Heart right ventricle (tissue), 16 donors: ENCODE results near the gene MLXIPL. TPM values are rescaled to one million over a fixed set of nuclear protein-coding genes. Genes with fewer than 3 reads are reported as not detected.

Source experiments
- ATAC-seq, 8 donors: fragments of 200-7000 bp; cut with Tn5 transposase; one replicate each; pipeline ENCODE4 v1.9.1; 2020; ENCODE audit warnings: mild to moderate bottlenecking in 8 of 8, moderate library complexity in 8 of 8, moderate number of reproducible peaks in 1 of 8
- DNase-seq, 2 donors: peaks; one replicate each; pipeline ENCODE4 v3.0.0-alpha.2; 2020
- H3K27ac ChIP-seq, 10 donors: fragments of 200-600 bp; sonication (generic) in 2 of 10; one replicate each; pipeline versions ENCODE4 v1.5.0 to v1.8.0; 2020 to 2022; ENCODE audit warnings: mild to moderate bottlenecking in 3 of 10
- H3K27me3 ChIP-seq, 7 donors: fragments of 200-600 bp; one replicate each; pipeline ENCODE4 v1.8.0; 2021 to 2022; ENCODE audit warnings: mild to moderate bottlenecking in 2 of 7
- H3K36me3 ChIP-seq, 9 donors: fragments of 200-600 bp; sonication (generic) in 1 of 9; one replicate each; pipeline versions ENCODE4 v1.5.0 to v1.8.0; 2020 to 2022; ENCODE audit warnings: mild to moderate bottlenecking in 2 of 9
- H3K4me1 ChIP-seq, 9 donors: fragments of 200-600 bp; sonication (generic) in 1 of 9; one replicate each; pipeline versions ENCODE4 v1.5.0 to v1.8.0; 2020 to 2022; ENCODE audit warnings: mild to moderate bottlenecking in 4 of 9
- H3K4me3 ChIP-seq, 10 donors: fragments of 200-600 bp; sonication (generic) in 2 of 10; one replicate each; pipeline versions ENCODE4 v1.5.0 to v1.8.0; 2020 to 2022; ENCODE audit warnings: mild to moderate bottlenecking in 7 of 10, moderate library complexity in 2 of 10
- H3K9me3 ChIP-seq, 11 donors: fragments of 200-600 bp in 10 of 11; sonication (generic) in 2 of 11; one replicate each; pipeline versions ENCODE4 v1.5.0 to v1.8.0; 2013 to 2022; ENCODE audit warnings: mild to moderate bottlenecking in 2 of 11, control low read depth in 1 of 11, moderate library complexity in 1 of 11
- WGBS, 2 donors: extraction: QIAGEN DNeasy Blood & Tissue Kit; methylation state at CpG; one replicate each; pipeline ENCODE4 v1.1.7; 2013; ENCODE audit warnings: inconsistent platforms in 1 of 2; 5-methylcytosine and 5-hydroxymethylcytosine counted together
- intact Hi-C, 10 donors: fragments of 100-400 bp; cut with DNase I; formaldehyde crosslinking; loops; one replicate each; pipeline versions ENCODE4 v1.11.1 to v1.14.2; 2022
- polyA plus RNA-seq, 2 donors: library from polyadenylated mRNA; stranded (reverse); fragments of 200-250 nt; gene quantifications; one replicate each; pipeline ENCODE4 v1.2.3, GENCODE V29; 2013
- total RNA-seq, 10 donors: library from RNA; stranded (reverse); fragmentation: NEBNext Ultra II Directional in 3 of 10; extraction: Animal tissue kit (Norgen Biotek cat#: 25700) in 3 of 10; gene quantifications; one replicate each; pipeline versions ENCODE4 v1.2.1 to v1.2.4, GENCODE V29; 2021 to 2023
- TF ChIP-seq, protein P1 (sequence below), 9 donors: fragments of 200-600 bp; sonication (generic) in 2 of 9; IDR thresholded peaks; one replicate each; pipeline versions ENCODE4 v1.5.0 to v1.8.0; 2021 to 2022; ENCODE audit warnings: antibody characterized with exemption in 9 of 9, mild to moderate bottlenecking in 5 of 9, moderate library complexity in 1 of 9
- donor health status: Arrhythmogenic right ventricular cardiomyopathy.
- donor health status: ischemic (EF 13 %, LVEDD 7.1; RV severe dilation, severe dysfunction).
- donor health status: healthy with polysubstance abuse.
- donor health status: DM: no; HTN: yes; CAD: no.
- donor health status: DM: no; HTN: no; CAD: no.
- donor health status: ischemic (EF 25% LVEDD 6.9; RV normal size, moderate dysfunction).
- donor health status: ischemic (EF 25% LVEDD 5.7; RV mildly dilated, moderate dysfunction).
- donor health status: healthy.
- donor health status: DM: yes; HTN: yes; CAD: no.
- donor health status: Ischemic cardiomyopathy.
- donor health status: ischemic (EF 35%, LVEDD 5.7; RV mildly dilated, moderate dysfunction).
- donor health status: nonischemic (EF 11% LVEDD 7.7; RV severe dilation, severe dysfunction).
- donor health status: DM: yes; HTN: yes; CAD: no.
- donor health status: PGD.
- donor health status: ischemic (EF 29% LVEDD 5.4; RV normal size, mild dysfunction).
- donor health status: nonischemic (EF 23%, LVEDD 6.1; RV moderate dilation, normal function).

MLXIPL gene
- total and polyA plus RNA-seq, 12 donors = 0.28 to 22.8 (median 2.4) TPM; not detected in 2

DNA sequence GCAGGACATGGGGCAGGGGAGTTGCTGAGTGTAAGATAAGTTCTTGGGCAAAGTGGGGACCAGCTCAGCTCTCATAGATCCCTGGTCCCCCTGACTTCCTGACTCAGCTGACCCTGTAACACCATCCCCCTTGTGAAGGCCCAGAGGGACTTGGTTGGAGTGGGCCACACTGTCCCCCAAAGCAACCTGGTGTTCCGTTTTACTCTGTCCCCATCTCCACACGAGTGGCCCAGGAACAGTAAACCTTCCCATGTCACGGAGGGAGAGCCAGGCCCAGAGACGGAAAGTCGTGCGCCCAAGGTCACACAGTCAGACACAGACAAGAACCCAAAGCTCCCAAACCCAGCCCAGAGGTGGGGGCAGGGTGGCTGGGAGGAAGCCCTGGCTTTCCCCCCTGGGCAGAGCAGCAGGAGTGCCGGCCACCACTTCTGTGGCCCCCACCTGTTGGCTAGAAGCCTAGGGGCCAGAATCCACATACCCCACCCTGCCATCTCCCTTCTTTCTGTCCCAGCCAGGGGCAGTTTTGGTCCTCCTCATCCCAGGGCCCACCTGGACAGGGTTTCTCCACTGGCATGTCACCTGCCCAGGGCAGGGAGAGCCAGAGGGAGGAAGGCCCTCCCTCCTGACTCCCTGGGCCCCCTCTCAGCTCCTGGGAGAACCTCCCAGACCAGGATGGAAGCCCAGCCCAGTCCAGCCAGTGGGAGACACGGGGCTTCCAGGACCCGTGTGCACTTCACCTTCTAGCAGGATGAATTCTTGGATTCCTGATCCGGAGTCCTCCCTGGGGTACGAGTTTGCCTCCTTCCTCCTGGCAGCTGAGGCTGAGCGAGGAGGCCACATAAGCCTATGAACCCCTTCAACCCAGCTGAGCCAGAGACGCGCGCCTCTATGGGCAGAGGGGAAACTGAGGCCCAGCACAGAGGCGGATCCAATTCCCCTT lies 22.7 kb upstream of the MLXIPL start:
- Histone ChIP-seq H3K9me3 (peaks cover 0 to 2% (median 0%) of the 10 kb centered on the region in 11 donors), H3K36me3 (no peaks in the 10 kb centered on the region), H3K27me3 (peaks cover 5 to 99% (median 77%) of the 10 kb centered on the region in 7 donors), H3K4me3 (peak overlapping the region in 1 of 10 donors; percentile 41), H3K27ac (no peak overlapping the region), H3K4me1 (peaks cover 0 to 8% (median 5%) of the 10 kb centered on the region in 9 donors)
- intact Hi-C loops = no loop called here
- WGBS, 2 donors = 39 to 46% methylated on average over 16 of the region's 16 CpGs
- TF ChIP-seq, protein P1, sequence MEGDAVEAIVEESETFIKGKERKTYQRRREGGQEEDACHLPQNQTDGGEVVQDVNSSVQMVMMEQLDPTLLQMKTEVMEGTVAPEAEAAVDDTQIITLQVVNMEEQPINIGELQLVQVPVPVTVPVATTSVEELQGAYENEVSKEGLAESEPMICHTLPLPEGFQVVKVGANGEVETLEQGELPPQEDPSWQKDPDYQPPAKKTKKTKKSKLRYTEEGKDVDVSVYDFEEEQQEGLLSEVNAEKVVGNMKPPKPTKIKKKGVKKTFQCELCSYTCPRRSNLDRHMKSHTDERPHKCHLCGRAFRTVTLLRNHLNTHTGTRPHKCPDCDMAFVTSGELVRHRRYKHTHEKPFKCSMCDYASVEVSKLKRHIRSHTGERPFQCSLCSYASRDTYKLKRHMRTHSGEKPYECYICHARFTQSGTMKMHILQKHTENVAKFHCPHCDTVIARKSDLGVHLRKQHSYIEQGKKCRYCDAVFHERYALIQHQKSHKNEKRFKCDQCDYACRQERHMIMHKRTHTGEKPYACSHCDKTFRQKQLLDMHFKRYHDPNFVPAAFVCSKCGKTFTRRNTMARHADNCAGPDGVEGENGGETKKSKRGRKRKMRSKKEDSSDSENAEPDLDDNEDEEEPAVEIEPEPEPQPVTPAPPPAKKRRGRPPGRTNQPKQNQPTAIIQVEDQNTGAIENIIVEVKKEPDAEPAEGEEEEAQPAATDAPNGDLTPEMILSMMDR (IDR thresholded peaks at IDR 0.05) = no peak
- DNase-seq = no peak
- ATAC-seq = no peak

DNA sequence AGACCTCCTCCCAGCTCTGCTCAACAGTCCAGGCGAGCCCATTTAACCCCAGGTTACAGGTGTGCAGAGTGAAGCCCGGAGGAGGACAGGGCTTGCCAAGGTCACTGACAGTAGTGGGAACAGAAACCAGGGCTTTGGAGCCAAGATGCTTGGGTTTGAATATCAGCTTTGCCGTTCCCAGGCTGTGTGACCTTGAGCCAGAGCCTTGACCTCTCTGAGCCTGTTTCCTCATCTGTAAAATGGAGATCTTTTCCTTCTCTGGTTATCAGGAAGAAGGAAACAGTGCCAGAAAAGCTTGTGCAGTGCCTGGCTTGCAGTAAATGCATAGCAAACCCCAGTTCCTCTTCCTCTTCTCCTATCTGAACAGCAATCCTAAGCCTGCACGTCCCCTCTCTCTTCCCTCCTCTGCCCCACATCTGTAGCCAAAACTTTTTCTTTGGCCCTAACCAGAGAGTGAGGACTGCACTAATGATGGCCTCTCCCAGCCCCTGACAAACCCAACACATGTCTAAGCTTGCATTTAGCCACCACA lies 21.4 kb upstream of the MLXIPL start:
- Histone ChIP-seq H3K27me3 (peaks cover 5 to 86% (median 74%) of the 10 kb centered on the region in 7 donors), H3K4me3 (no peak overlapping the region), H3K4me1 (peaks cover 0 to 8% (median 5%) of the 10 kb centered on the region in 9 donors), H3K9me3 (peaks cover 0 to 15% (median 5%) of the 10 kb centered on the region in 11 donors), H3K36me3 (no peaks in the 10 kb centered on the region), H3K27ac (no peak overlapping the region)
- TF ChIP-seq, protein P1 (IDR thresholded peaks at IDR 0.05) = no peak
- no peak for DNase-seq
- WGBS, 2 donors = 42 to 59% methylated on average over 4 of the region's 4 CpGs
- peak in 1 of 8 donors; percentile 24 for ATAC-seq
- intact Hi-C loops = no loop called here

DNA sequence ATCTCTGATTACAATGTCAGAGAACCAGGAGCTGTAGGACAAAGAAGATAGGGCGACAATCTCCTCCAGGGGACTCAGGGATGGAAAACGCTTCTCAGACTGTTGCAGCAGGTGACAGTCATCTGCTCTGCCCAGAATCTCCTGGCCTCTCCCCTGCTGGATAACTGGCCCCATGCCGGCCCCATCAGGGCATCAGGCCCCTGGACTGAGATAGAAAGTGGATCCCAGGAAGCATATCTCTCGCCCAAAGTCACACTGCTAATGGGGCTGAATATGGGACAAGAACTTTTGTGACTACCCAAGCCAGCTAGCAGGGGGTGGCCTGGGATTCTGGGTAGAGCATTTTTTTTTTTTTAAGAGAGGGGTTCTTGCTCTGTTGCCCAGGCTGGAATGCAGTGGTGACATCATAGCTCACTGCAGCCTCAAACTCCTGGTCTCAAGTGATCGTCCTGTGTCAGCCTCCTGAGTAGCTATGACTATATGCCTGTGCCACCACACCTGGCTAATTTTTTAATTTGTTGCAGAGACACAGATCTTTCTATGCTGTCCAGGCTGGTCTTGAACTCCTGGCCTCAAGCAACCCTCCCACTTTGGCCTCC lies 20.5 kb upstream of the MLXIPL start:
- WGBS, 2 donors = 29 to 30% methylated on average over 5 of the region's 5 CpGs
- H3K9me3 ChIP-seq = peaks cover 0 to 17% (median 5%) of the 10 kb centered on the region in 11 donors
- peaks cover 0 to 8% (median 5%) of the 10 kb centered on the region in 9 donors for H3K4me1 ChIP-seq
- peaks cover 5 to 77% (median 65%) of the 10 kb centered on the region in 7 donors for H3K27me3 ChIP-seq
- no peak for DNase-seq
- TF ChIP-seq, protein P1 (IDR thresholded peaks at IDR 0.05) = no peak
- H3K4me3 ChIP-seq = no peak overlapping the region
- ATAC-seq = no peak
- intact Hi-C loops = no loop called here
- no peaks in the 10 kb centered on the region for H3K36me3 ChIP-seq
- no peak overlapping the region for H3K27ac ChIP-seq

DNA sequence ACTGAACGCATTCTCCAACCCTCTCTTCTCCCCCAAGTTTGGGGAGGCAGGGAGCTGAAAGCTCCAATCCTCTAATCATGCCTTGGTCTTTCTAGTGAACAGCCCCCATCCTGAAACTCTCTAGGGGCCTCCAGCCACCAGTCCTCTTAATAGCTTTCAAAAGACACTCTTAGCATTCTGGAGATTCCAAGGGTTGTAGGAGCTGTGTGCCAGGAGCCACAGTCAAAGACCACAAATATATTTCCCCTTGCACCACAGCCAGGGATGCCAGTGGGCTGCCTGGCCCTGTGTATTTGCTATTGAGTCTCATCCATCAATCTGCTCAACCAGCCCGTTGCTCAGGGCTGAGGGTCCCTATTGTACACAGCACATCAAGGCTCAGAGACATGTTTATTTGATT lies 18.5 kb upstream of the MLXIPL start:
- no peaks in the 10 kb centered on the region for H3K36me3 ChIP-seq
- H3K27ac ChIP-seq = no peak overlapping the region
- peaks cover 0 to 17% (median 5%) of the 10 kb centered on the region in 11 donors for H3K9me3 ChIP-seq
- peaks cover 5 to 57% (median 50%) of the 10 kb centered on the region in 7 donors for H3K27me3 ChIP-seq
- ATAC-seq (no peak), DNase-seq (no peak)
- TF ChIP-seq, protein P1 (IDR thresholded peaks at IDR 0.05) = no peak
- no peak overlapping the region for H3K4me3 ChIP-seq
- peaks cover 0 to 4% (median under 1%) of the 10 kb centered on the region in 9 donors for H3K4me1 ChIP-seq
- WGBS, 2 donors = 69 to 79% methylated on average over 2 of the region's 2 CpGs
- intact Hi-C loops = no loop called here
